Cardiac fibroblast (primary cell): ENCODE results near the gene SSH3.

Experiments used
- DNase-seq, 2 donors: peaks; one replicate each; pipeline versions ENCODE4 v3.0.0 to v3.0.0-alpha.2; 2010; ENCODE audit warnings: low read depth in 2 of 2
- H3K4me3 ChIP-seq, 2 donors: replicated peaks in 1 of 2; 1 replicate in 1 of 2; 2 replicates in 1 of 2; pipeline ENCODE4 v1.5.1; 2011; ENCODE audit warnings: low read depth in 2 of 2, low read length in 2 of 2, mild to moderate bottlenecking in 2 of 2, moderate library complexity in 1 of 2
- TF ChIP-seq, protein P1 (sequence below): IDR thresholded peaks from one replicate; pipeline ENCODE4 v1.5.1; 2011; ENCODE audit warnings: low read depth, mild to moderate bottlenecking, low read length, inconsistent platforms

SSH3 gene

DNA sequence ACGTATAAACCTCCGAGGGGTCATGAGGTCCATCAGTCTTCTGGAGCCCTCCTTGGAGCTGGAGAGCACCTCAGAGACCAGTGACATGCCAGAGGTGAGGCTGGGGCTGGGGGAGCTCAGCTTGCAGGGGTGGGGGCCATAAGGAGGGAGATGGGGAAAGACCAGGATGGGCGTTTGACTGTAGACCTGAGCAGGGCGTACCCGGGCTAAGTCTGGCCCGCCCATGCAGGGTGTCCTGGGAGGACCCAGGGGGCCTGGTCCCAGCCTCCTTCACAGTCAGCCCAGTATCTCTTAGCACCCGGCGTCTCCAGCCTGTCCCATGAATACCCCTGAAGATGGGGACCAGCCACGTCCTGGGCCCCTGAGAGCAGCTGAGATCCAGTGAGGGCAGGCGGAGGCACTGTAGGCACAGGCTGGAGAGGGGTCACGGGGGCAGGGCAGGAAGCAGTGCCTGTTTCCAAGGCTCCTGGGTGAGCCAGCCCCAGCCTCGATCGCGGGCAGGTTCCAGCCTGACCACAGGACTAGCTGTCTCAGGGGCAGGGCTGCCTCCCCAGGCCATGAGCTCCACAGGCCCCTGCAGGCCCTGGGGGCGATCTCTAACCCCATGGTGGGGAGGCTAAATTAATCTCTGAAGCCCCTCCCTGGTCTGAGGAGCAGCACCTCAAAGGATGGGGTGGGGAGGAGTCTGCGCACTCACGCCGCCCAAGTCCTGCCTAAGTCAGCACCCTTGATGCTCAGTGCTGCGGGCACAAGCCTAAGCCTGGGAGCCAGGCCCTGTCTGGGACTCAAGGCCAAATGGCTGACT lies 7.1 kb downstream of the SSH3 start:
- TF ChIP-seq, protein P1, sequence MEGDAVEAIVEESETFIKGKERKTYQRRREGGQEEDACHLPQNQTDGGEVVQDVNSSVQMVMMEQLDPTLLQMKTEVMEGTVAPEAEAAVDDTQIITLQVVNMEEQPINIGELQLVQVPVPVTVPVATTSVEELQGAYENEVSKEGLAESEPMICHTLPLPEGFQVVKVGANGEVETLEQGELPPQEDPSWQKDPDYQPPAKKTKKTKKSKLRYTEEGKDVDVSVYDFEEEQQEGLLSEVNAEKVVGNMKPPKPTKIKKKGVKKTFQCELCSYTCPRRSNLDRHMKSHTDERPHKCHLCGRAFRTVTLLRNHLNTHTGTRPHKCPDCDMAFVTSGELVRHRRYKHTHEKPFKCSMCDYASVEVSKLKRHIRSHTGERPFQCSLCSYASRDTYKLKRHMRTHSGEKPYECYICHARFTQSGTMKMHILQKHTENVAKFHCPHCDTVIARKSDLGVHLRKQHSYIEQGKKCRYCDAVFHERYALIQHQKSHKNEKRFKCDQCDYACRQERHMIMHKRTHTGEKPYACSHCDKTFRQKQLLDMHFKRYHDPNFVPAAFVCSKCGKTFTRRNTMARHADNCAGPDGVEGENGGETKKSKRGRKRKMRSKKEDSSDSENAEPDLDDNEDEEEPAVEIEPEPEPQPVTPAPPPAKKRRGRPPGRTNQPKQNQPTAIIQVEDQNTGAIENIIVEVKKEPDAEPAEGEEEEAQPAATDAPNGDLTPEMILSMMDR, result no peak
- no peak overlapping the region for H3K4me3 ChIP-seq
- no peak for DNase-seq

DNA sequence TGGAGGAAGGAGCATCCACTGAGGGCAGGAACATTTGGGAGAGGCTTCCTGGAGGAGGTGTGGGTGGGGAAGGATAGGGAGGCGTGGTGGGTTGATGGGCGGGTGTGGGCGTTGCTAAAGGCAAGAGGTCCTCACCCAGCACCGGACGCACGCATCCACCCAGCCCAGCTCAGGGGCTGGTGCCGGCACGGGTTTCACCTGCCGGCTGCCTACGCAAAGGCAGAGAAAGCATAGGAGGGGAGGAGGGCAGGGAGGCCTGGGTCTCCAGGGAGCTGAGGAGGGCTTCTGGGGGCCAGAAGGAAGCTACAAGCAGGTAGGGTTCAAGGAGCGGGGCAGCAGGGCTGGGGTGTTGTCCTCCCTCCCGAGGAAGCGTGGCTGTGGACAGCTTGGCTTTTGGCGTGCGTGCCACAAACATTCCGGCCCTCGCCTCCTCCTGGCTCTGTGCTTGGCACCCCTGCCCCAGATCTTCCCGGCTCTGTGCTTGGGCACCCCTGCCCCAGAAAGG lies 7.8 kb downstream of the SSH3 start:
- DNase-seq, result no peak
- TF ChIP-seq, protein P1, result no peak
- H3K4me3 ChIP-seq, result no peak overlapping the region

DNA sequence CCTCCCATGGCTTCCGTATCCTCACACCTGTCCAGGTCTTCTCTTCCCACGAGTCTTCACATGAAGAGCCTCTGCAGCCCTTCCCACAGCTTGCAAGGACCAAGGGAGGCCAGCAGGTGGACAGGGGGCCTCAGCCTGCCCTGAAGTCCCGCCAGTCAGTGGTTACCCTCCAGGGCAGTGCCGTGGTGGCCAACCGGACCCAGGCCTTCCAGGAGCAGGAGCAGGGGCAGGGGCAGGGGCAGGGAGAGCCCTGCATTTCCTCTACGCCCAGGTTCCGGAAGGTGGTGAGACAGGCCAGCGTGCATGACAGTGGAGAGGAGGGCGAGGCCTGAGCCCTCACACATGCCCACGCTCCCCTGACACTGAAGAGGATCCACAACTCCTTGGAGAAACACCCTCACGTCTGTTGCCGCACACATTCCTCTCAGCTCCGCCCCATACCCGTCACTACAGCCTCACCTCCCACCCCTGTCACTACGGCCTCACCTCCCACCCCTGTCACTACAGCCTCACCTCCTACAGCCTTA lies 8.3 kb downstream of the SSH3 start:
- TF ChIP-seq, protein P1, result no peak
- H3K4me3 ChIP-seq, result no peak overlapping the region
- no peak for DNase-seq

DNA sequence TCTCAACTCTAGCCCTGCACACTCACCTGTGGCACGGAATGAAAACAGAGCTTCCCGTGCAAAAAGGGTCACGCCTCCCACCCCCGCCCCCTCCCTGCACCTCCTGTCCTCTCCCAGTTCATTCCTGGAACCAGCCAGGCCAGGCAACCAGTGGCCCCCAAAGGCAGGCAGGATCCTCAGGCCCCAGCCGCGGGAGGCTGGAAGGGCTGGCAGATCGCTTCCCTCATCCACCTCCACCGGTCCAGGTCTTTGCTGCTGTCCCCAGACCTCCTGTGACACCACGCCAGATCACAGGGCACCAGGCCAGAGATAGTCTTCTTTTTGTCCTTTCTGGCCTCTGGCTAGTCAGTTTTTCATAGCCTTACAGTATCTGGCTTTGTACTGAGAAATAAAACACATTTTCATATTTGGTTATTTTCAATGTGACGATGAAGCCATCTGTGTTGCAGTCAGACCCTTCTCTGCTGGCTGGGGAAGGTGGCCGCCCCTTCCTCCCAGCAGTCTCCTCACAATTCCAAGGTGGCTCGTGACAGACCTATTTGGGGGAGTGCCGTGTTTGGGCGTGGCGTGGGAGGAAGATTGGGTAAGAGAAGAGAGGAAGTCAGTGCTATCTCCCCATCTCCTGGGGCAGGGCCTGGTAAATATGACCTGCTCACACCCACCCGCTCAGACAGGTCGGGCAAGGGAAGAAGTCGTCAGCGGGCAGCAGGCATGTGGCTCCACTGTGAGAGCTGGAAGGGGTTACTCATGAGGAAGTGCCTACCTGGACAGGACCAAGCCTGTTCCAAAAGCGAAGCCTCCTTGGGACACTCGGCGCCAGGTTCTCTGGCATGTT lies 9.1 kb downstream of the SSH3 start:
- TF ChIP-seq, protein P1, result no peak
- no peak for DNase-seq
- H3K4me3 ChIP-seq, result no peak overlapping the region

DNA sequence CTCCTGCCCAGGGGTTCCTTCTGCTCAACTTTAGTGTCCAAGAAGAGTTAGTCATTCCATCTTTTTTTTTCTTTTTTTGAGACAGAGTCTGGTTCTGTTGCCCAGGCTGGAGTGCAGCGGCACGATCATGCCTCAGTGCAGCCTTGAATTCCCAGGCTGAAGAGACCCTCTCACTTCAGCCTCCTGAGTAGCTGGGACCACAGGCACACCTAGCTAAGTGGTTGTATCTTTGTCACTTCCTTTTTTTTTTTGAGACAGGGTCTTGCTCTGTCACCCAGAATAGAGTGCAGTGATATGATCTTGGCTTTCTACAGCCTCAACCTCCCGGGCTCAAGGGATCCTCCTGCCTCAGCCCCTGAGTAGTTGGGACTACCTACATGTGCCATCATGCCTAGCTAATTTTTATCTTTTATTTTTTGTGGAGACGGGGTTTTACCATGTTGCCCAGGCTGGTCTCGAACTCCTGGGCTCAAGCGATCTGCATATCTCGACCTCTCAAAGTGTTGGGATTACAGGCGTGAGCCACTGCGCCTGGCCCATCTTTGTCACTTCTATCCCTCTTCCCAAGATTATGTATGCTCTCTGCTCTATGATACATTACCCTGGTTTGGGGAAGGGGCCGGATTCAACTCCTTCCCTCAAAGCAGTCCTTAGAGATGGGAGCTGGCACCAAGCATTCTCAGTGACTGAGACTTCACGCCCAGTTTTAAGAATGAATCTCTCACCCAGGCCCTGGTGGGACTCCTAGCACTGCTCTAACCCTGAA lies 10.0 kb downstream of the SSH3 start:
- TF ChIP-seq, protein P1, result no peak
- no peak for DNase-seq

DNA sequence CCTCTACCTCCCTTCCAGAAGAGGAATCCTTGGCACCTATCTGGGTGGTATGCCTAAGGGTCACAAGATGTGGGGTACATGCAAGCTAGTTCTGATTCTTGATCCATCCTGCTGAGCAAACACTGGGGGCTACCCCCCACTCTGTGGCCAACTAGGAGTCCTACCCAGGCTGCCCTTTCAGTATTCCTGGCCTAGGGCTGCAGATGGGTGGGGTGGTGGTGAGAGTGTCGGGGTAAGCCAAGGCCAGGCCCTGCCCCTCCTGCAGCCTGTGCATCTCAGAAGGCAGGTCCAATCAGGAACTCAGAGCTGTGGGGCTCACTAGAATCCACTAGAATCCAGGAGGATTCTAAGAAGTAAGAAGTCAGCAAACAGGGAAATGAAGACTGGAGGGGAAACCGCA lies 10.9 kb downstream of the SSH3 start:
- TF ChIP-seq, protein P1, result no peak
- DNase-seq, result no peak
- no peak overlapping the region for H3K4me3 ChIP-seq

More for the DNA sequence above, 10.0 kb downstream of the SSH3 start:
- no peak overlapping the region for H3K4me3 ChIP-seq
